ENCODE measurements around the gene PRTN3.
"Not testable (repeated sequence)": the region's sequence is repeated elsewhere in the genome, so short reads cannot be mapped to it uniquely, and the experiment has no call there.

Gene PRTN3

GRCh38 chr19:842802-843179 is 2.0 kb downstream of the PRTN3 start:
- H3K27ac ChIP-seq; DNase-seq (ENCODE audit: low read depth, low spot score): not testable (repeated sequence)

- no peak overlapping the region for H3K27ac ChIP-seq
- no peak for DNase-seq (ENCODE audit: low read depth, low spot score)
Observed at GRCh38 chr19:843180-843835, 2.5 kb downstream of the PRTN3 start.

- H3K27ac ChIP-seq = no peak overlapping the region
- no peak for DNase-seq (ENCODE audit: low read depth, low spot score)
Observed at GRCh38 chr19:843836-844545, 3.2 kb downstream of the PRTN3 start.

DNA sequence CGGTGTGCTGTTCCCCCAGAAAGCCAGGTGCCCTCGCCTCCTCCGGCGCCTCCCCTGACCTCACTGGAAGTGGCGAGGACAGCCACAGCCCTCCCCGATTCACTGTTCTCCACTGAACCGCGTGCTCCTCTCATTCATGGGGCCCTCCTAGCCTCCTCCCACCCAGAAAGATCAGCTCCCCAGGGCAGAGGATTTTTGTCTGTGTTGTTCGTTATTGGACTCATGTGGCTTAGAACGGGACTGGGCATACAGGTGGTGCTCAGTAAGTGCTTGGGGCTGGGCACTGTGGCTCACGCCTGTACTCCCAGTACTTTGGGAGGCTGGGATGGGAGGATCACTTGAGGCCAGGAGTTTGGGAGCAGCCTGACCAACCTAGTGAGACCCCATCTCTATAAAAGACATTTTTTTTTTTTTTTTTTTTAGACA is 3.8 kb downstream of the PRTN3 start:
- no peak for DNase-seq (ENCODE audit: low read depth, low spot score)
- H3K27ac ChIP-seq = no peak overlapping the region

DNA sequence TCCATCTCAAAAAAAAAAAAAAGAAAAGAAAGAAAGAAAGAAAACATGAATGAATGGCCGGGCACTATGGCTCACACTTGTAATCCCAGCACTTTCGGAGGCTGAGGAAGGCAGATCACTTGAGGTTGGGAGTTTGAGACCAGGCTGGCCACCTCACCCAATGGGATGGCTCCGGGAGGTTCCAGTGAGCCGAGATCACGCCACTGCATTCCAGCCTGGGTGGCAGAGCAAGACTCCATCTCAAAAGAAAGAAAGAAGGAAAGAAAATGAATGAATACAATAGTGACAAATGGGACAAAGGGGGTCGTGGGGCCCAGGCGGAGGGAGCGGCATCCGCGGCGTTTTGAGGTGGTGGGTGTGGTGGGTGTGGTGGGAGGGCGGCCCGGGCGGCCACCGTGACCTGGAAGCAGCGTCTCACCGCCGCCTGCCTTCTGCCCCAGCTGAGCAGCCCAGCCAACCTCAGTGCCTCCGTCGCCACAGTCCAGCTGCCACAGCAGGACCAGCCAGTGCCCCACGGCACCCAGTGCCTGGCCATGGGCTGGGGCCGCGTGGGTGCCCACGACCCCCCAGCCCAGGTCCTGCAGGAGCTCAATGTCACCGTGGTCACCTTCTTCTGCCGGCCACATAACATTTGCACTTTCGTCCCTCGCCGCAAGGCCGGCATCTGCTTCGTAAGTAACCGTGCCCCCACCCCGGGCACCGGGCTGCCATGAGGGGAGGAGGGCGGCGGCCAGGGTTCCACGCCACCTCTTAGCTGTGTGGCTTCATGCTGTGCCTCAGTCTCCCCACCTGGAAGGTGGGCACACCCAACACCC is 5.1 kb downstream of the PRTN3 start:
- H3K27ac ChIP-seq = no peak overlapping the region
- DNase-seq (ENCODE audit: low read depth, low spot score) = no peak

DNA sequence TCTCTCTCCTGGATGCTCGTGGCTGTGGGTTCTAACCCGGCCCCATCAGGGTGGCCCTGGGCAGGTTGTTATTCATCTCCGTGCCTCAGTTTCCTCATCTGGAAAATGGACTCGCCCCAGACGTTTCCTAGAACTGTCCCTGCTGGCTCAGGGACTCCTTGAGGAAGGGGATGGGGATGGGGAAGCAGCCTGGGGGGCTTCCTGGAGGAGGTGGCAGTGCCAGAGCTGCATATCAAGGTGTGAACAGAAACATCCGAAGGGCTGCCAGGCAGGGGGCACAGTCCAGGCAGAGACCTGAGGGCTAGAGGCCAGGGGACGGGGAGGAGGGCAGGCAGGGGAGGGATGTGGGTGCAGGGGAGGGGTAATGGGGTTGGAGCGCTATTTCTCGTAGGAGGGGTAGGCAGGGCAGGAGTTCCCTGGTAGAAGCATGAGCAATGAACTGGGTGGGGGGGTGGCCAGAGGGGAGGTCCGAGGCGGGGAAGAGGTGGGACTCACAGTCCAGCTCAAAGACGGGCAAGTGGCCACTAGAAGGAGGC is 7.7 kb downstream of the PRTN3 start:
- H3K27ac ChIP-seq = no peak overlapping the region
- no peak for DNase-seq (ENCODE audit: low read depth, low spot score)

DNA sequence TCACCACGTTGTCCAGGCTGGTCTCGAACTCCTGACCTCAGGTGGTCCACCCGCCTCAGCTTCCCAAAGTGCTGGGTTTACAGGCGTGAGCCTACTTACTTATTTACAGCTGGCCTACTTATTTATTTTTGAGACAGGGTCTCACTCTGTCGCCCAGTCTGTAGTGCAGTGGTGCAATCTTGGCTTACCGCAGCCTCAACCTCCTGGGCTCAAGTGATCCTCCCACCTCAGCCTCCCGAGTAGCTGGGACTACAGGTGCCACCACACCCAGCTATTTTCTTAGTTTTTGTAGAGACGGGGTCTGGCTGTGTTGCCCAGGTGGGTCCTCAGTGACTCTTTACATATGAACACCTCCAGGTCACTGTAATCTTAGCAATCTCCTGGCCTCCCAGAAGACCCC is 8.4 kb downstream of the PRTN3 start:
- DNase-seq (ENCODE audit: low read depth, low spot score); H3K27ac ChIP-seq: not testable (repeated sequence)

DNA sequence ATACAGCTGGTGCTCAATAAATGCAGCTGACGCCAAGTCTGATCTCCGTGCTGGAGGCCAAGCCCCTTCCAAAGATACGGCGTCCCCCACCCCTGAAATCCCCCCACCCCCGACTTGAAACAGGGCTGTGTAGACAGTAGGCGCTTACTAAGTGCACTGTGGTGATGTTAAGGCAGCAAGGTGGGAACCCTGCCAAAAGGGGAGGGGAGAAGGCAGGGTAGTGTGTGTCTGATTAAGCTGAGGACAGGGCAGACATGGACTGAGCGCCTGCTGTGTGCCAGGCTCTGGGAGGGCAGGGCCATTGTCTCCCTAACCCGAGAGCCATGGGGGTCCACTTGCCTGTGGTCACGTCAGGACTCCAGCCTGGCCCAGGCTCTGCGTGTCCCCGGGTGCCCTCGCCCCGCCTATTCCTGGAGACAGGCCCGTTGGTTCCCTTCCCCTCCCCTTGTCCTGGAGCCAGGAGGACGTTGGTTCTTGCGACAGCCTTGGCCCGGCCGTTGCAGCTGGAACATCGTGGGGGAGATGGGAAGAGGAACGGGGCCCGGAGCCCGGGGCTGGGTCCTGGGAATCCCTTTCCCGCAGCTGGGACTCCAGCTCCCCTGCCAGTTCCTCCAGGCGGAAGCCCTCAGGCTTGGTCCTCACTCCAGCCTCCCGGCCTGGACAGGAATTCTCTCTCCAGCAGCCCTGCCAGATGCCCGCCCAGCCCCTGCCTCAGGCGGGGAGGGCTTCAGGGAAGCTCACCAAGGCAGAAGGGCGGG is 9.6 kb downstream of the PRTN3 start:
- no peak for DNase-seq (ENCODE audit: low read depth, low spot score)
- no peak overlapping the region for H3K27ac ChIP-seq

- H3K27ac ChIP-seq = no peak overlapping the region
Observed at GRCh38 chr19:850979-851335, 10.2 kb downstream of the PRTN3 start.

DNA sequence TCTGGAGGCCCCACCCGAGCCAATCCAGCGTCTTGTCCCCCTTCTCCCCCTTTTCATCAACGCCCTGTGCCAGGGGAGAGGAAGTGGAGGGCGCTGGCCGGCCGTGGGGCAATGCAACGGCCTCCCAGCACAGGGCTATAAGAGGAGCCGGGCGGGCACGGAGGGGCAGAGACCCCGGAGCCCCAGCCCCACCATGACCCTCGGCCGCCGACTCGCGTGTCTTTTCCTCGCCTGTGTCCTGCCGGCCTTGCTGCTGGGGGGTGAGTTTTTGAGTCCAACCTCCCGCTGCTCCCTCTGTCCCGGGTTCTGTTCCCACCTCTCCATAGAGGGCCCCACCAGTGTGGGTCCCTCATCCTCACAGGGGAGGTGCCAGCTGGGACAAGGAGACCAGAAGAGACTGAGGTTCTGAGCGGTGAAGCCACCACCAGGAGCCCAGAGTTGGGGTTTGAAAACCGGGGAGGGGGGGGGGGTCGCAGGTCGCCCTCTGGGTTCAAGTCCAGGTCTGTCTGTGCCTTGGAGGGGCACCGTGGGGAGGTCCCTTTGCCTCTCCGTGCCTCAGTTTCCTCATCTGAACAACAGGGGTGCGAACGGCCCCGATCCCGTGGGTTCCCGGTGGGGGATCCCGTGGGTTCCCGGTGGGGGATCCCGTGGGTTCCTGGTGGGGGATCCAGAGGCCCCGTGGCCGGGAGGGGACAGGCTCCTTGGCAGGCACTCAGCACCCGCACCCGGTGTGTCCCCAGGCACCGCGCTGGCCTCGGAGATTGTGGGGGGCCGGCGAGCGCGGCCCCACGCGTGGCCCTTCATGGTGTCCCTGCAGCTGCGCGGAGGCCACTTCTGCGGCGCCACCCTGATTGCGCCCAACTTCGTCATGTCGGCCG is 11.6 kb downstream of the PRTN3 start, which contains the start of gene ELANE:
Gene ELANE (plus strand): TSS at position 168 of the 878 bp plus-strand sequence. CDS start 26 bp downstream, at position 194.
- H3K27ac ChIP-seq = no peak within 1 kb of the TSS
- DNase-seq (ENCODE audit: low read depth, low spot score) = no peak

More at GRCh38 chr19:850979-851335, 10.2 kb downstream of the PRTN3 start:
- DNase-seq (ENCODE audit: low read depth, low spot score) = no peak

DNA sequence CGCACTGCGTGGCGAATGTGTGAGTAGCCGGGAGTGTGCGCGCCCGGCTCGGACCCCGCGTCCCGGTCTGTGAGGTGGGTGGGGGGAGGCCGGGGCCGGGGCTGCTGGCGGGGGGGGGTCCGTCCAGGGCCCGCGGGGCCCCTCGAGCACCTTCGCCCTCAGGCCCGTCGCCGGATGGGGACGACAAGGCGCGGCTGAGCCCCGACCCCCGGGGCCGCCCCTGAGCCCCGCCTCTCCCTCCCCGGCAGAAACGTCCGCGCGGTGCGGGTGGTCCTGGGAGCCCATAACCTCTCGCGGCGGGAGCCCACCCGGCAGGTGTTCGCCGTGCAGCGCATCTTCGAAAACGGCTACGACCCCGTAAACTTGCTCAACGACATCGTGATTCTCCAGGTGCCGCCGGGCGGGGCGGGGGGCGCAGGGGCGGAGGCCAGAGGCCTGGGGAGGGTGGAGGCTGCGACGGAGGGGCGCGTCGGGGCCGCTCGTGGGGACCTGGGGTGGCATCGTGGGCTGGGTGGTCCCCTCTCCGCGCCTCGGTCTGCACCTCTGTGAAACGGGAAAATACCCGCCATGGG is 12.3 kb downstream of the PRTN3 start:
- no peak for DNase-seq (ENCODE audit: low read depth, low spot score)
- H3K27ac ChIP-seq = no peak overlapping the region

DNA sequence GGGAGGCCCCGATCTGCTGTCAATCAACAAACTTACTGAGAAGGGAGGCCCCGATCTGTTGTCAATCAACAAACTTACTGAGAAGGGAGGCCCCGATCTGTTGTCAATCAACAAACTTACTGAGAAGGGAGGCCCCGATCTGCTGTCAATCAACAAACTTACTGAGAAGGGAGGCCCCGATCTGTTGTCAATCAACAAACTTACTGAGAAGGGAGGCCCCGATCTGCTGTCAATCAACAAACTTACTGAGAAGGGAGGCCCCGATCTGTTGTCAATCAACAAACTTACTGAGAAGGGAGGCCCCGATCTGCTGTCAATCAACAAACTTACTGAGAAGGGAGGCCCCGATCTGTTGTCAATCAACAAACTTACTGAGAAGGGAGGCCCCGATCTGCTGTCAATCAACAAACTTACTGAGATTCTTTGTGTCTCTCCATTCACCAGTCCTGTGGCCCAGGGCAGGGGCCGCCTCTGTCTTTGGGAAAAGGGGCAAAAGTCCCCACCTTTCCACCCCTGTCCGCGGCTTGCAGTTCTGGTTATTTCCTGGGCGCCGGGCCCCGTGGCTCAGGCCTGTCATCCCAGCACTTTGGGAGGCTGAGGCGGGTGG is 12.9 kb downstream of the PRTN3 start:
- DNase-seq (ENCODE audit: low read depth, low spot score) = not testable (repeated sequence)

GRCh38 chr19:854549-854948 is 13.8 kb downstream of the PRTN3 start:
- H3K27ac ChIP-seq = no peak overlapping the region
- DNase-seq (ENCODE audit: low read depth, low spot score) = no peak

More for the DNA sequence above, 12.9 kb downstream of the PRTN3 start:
- not testable (repeated sequence) for H3K27ac ChIP-seq

DNA sequence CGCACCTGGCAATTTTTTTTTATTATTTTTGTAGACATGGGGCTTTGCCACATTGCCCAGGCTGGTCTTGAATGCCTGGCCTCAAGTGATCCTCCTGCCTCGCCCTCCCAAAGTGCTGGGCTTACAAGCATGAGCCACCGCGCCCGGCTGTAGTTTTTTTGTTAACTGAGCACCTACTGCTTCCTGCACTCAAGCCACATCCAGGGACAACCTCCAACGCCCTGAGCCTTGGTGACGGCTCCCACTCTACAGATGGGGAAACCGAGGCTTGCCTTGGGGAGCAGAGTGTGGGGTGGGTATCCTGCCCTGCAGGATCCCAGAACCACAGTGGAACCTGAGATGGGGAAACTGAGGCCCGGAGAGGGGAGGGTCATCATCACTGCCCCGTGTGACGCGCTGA is 14.3 kb downstream of the PRTN3 start:
- DNase-seq (ENCODE audit: low read depth, low spot score) = no peak
- no peak overlapping the region for H3K27ac ChIP-seq

DNA sequence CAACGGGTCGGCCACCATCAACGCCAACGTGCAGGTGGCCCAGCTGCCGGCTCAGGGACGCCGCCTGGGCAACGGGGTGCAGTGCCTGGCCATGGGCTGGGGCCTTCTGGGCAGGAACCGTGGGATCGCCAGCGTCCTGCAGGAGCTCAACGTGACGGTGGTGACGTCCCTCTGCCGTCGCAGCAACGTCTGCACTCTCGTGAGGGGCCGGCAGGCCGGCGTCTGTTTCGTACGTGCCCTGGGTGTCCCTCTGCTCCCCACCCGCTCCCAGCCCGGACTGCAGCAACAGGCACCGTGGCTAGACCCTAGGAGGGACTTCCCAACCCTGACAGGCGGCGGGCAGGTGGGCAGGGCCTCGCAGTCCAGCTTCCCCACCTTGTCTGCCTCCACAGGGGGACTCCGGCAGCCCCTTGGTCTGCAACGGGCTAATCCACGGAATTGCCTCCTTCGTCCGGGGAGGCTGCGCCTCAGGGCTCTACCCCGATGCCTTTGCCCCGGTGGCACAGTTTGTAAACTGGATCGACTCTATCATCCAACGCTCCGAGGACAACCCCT is 14.8 kb downstream of the PRTN3 start:
- no peak for DNase-seq (ENCODE audit: low read depth, low spot score)
- no peak overlapping the region for H3K27ac ChIP-seq

DNA sequence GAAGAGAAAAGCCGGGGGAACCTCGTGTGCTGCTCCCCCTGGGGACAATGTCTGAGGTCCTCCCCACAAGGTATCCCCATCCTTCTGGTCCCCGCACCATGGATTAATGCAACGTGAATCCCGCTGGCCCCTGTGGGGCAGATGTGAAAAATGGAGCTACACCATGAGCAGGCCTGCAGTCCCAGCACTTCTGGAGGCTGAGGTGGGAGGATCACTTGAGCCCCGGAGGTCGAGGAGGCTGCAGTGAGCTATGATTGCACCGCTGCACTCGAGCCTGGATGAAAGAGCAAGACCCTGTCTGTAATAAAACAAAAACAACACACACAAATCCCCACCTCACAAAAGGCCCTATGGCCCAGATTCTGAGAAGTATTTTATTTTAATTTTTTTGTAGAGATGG is 17.5 kb downstream of the PRTN3 start:
- H3K27ac ChIP-seq = no peak overlapping the region
- DNase-seq (ENCODE audit: low read depth, low spot score) = no peak

- no peak within 1 kb of the TSS for H3K27ac ChIP-seq
- no peak for DNase-seq (ENCODE audit: low read depth, low spot score)
Observed at GRCh38 chr19:858868-859843, 18.4 kb downstream of the PRTN3 start, which contains the start of gene CFD. TSS of gene CFD (plus strand) at chr19:859664. CDS start at chr19:859690, 26 bp downstream.

Data from epithelial cell of prostate (primary cell).